Stimulated activated naive CD4-positive, alpha-beta T cell (primary cell): ENCODE data around the gene DFFA.
"Not testable (repeated sequence)": the region's sequence is repeated elsewhere in the genome, so short reads cannot be mapped to it uniquely, and the experiment has no call there.

Experiments used
- DNase-seq, 6 experiments: peaks; one replicate each; lab custom pipeline; 2025; lab: John Stamatoyannopoulos, UW

The DFFA gene

GRCh38 chr1:10457875-10458274, 14.5 kb downstream of the DFFA start:
- DNase-seq = no peak

- DNase-seq = not testable (repeated sequence)
Observed at GRCh38 chr1:10457462-10457861, 14.9 kb downstream of the DFFA start.

- DNase-seq = no peak
Observed at GRCh38 chr1:10456661-10457060, 15.7 kb downstream of the DFFA start.

GRCh38 chr1:10456048-10456447, 16.3 kb downstream of the DFFA start:
- no peak for DNase-seq

GRCh38 chr1:10451287-10451686, 21.0 kb downstream of the DFFA start:
- DNase-seq = no peak

- no peak for DNase-seq
Observed at GRCh38 chr1:10450836-10451235, 21.5 kb downstream of the DFFA start.

GRCh38 chr1:10450156-10450814, 22.0 kb downstream of the DFFA start:
- DNase-seq = no peak

GRCh38 chr1:10449751-10450150, 22.6 kb downstream of the DFFA start, which contains the start of gene CORT:
CORT (plus strand) TSS chr1:10450031; CDS start chr1:10450224, 193 bp downstream.
- DNase-seq = no peak

- no peak for DNase-seq
Observed at GRCh38 chr1:10446790-10447422, 25.4 kb downstream of the DFFA start.

- DNase-seq = no peak
Observed at GRCh38 chr1:10444795-10445397, 27.4 kb downstream of the DFFA start.

- DNase-seq = no peak
Observed at GRCh38 chr1:10444248-10444647, 28.1 kb downstream of the DFFA start.

GRCh38 chr1:10440794-10441193, 31.5 kb downstream of the DFFA start:
- no peak for DNase-seq

GRCh38 chr1:10440305-10440704, 32.0 kb downstream of the DFFA start:
- no peak for DNase-seq

GRCh38 chr1:10438677-10439163, 33.6 kb downstream of the DFFA start:
- DNase-seq = no peak

GRCh38 chr1:10437052-10437451, 35.3 kb downstream of the DFFA start:
- no peak for DNase-seq

- DNase-seq = no peak
Observed at GRCh38 chr1:10434590-10434989, 37.7 kb downstream of the DFFA start.

GRCh38 chr1:10433790-10434189, 38.5 kb downstream of the DFFA start:
- no peak for DNase-seq

- no peak for DNase-seq
Observed at GRCh38 chr1:10432910-10433700, 39.2 kb downstream of the DFFA start.

- peak in 2 of 6 experiments; percentile 17 to 40 for DNase-seq
Observed at GRCh38 chr1:10431070-10431730, 41.1 kb downstream of the DFFA start.

GRCh38 chr1:10430216-10431069, 41.9 kb downstream of the DFFA start, which contains the start of gene CENPS:
CENPS (plus strand) TSS chr1:10430433; CDS start chr1:10430518, 85 bp downstream.
- peak; percentile 78 to 97 (median 88) for DNase-seq

- DNase-seq = peak in 1 of 6 experiments; percentile 22
Observed at GRCh38 chr1:10429868-10430215, 42.5 kb downstream of the DFFA start.
